Mesenchymal stem cell (in vitro differentiated cells and primary cell): ENCODE results near the gene PLXNC1.

Source experiments
- DNase-seq: peaks from one replicate; pipeline ENCODE4 v3.0.0-alpha.2; 2013
- H2AFZ ChIP-seq: one replicate; pipeline ENCODE4 v1.6.1; 2013; ENCODE audit warnings: low read depth, mild to moderate bottlenecking, control low read depth, inconsistent platforms, low read length, moderate library complexity
- H2AK5ac ChIP-seq: 2 replicates; pipeline ENCODE4 v1.6.1; 2013; ENCODE audit warnings: low read length, moderate library complexity, mild to moderate bottlenecking, inconsistent platforms; ENCODE audit not compliant: severe bottlenecking
- H2BK120ac ChIP-seq: one replicate; pipeline ENCODE4 v1.6.1; 2013; ENCODE audit warnings: low read depth, mild to moderate bottlenecking, inconsistent platforms, low read length, moderate library complexity
- H2BK12ac ChIP-seq, 2 experiments: one replicate each; pipeline ENCODE4 v1.6.1; 2013; ENCODE audit warnings: inconsistent platforms in 2 of 2, low read length in 2 of 2, mild to moderate bottlenecking in 2 of 2, moderate library complexity in 2 of 2, control low read depth in 1 of 2
- H2BK15ac ChIP-seq: one replicate; pipeline ENCODE4 v1.6.1; 2013; ENCODE audit warnings: mild to moderate bottlenecking, low read depth, inconsistent platforms; ENCODE audit not compliant: poor library complexity, severe bottlenecking
- H2BK5ac ChIP-seq: 2 replicates; pipeline ENCODE4 v1.6.1; 2013; ENCODE audit warnings: low read depth, mild to moderate bottlenecking, low read length, control low read depth, inconsistent platforms; ENCODE audit not compliant: poor library complexity, severe bottlenecking
- H3K14ac ChIP-seq, 2 experiments: one replicate each; pipeline ENCODE4 v1.6.1; 2013; ENCODE audit warnings: inconsistent platforms in 2 of 2, low read length in 2 of 2, control low read depth in 1 of 2, mild to moderate bottlenecking in 1 of 2, moderate library complexity in 1 of 2
- H3K18ac ChIP-seq, 2 experiments: one replicate each; pipeline ENCODE4 v1.6.1; 2013; ENCODE audit warnings: inconsistent platforms in 2 of 2, low read length in 2 of 2, control low read depth in 1 of 2, low read depth in 1 of 2, mild to moderate bottlenecking in 1 of 2
- H3K23ac ChIP-seq, 2 experiments: one replicate each; pipeline ENCODE4 v1.6.1; 2013; ENCODE audit warnings: inconsistent platforms in 2 of 2, low read length in 2 of 2, mild to moderate bottlenecking in 2 of 2, moderate library complexity in 2 of 2, control low read depth in 1 of 2
- H3K27ac ChIP-seq: 2 replicates; pipeline ENCODE4 v1.5.1; 2013; ENCODE audit warnings: mild to moderate bottlenecking, moderate library complexity, low read length, control low read depth, inconsistent platforms; ENCODE audit not compliant: poor library complexity, severe bottlenecking
- H3K27me3 ChIP-seq, 2 experiments: 2 replicates each; pipeline versions ENCODE4 v1.6.1 to v1.7.0; 2013; ENCODE audit warnings: low read length in 2 of 2, mild to moderate bottlenecking in 2 of 2, moderate library complexity in 2 of 2, control low read depth in 1 of 2, inconsistent platforms in 1 of 2; ENCODE audit not compliant: control insufficient read depth in 1 of 2, insufficient read depth in 1 of 2
- H3K36me3 ChIP-seq, 2 experiments: 2 replicates each; pipeline versions ENCODE4 v1.6.1 to v1.7.0; 2013; ENCODE audit warnings: low read length in 2 of 2, control low read depth in 1 of 2, inconsistent platforms in 1 of 2, low read depth in 1 of 2, mild to moderate bottlenecking in 1 of 2; ENCODE audit not compliant: insufficient read depth in 2 of 2, control insufficient read depth in 1 of 2
- H3K4ac ChIP-seq, 2 experiments: one replicate each; pipeline ENCODE4 v1.6.1; 2013; ENCODE audit warnings: inconsistent platforms in 2 of 2, low read length in 2 of 2, mild to moderate bottlenecking in 2 of 2, moderate library complexity in 2 of 2, control low read depth in 1 of 2, low read depth in 1 of 2
- H3K4me1 ChIP-seq: 2 replicates; pipeline ENCODE4 v1.6.1; 2013; ENCODE audit warnings: low read depth, low read length, control low read depth; ENCODE audit not compliant: control insufficient read depth, insufficient read depth
- H3K4me2 ChIP-seq: 2 replicates; pipeline ENCODE4 v1.6.1; 2013; ENCODE audit warnings: low read length, mild to moderate bottlenecking, inconsistent platforms; ENCODE audit not compliant: poor library complexity, severe bottlenecking
- H3K4me3 ChIP-seq, 2 experiments: 2 replicates each; pipeline versions ENCODE4 v1.5.1 to v1.7.0; 2013; ENCODE audit warnings: low read length in 2 of 2, mild to moderate bottlenecking in 2 of 2, control low read depth in 1 of 2, low read depth in 1 of 2; ENCODE audit not compliant: insufficient read depth in 1 of 2
- H3K79me1 ChIP-seq: replicated peaks from 2 replicates; pipeline ENCODE4 v1.6.1; 2013; ENCODE audit warnings: mild to moderate bottlenecking, control low read depth, low read length, inconsistent platforms; ENCODE audit not compliant: poor library complexity, severe bottlenecking
- H3K9ac ChIP-seq: 2 replicates; pipeline ENCODE4 v1.7.0; 2013; ENCODE audit warnings: mild to moderate bottlenecking, low read length, moderate library complexity
- H3K9me3 ChIP-seq: 2 replicates; pipeline ENCODE4 v1.7.0; 2013; ENCODE audit warnings: mild to moderate bottlenecking, low read length; ENCODE audit not compliant: control insufficient read depth
- H4K8ac ChIP-seq: one replicate; pipeline ENCODE4 v1.6.1; 2013; ENCODE audit warnings: inconsistent platforms, mild to moderate bottlenecking, low read length, moderate library complexity
- H4K91ac ChIP-seq: one replicate; pipeline ENCODE4 v1.6.1; 2013; ENCODE audit warnings: mild to moderate bottlenecking, low read length, inconsistent platforms
- WGBS: methylation state at CpG from one replicate; pipeline ENCODE4 v1.1.7; 2013; ENCODE audit warnings: mixed read lengths; 5-methylcytosine and 5-hydroxymethylcytosine counted together

Gene PLXNC1

DNA sequence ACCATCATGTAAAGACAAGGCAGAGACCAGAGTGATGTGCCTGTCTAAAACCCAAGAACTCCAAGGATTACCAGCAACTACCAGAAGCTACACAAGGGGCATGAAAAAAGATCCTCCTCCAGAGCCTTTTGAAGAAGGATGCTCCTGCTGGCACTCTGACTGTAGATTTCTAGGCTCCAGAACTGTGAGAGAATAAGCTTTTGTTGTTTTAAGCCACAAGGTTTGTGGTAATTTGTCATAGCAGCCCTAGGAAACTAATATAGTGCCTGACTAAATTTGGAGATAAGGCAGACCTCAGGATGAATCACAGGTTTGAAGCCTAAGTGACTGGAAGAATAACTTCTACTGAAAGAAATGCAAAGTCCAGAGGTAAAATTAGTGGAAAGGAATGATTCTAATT lies 178.3 kb downstream of the PLXNC1 start:
- peak; percentile 40 for DNase-seq
- H3K4ac ChIP-seq: no peak overlapping the region
- no peak overlapping the region for H2BK5ac ChIP-seq
- no peak overlapping the region for H3K23ac ChIP-seq
- H2BK15ac ChIP-seq: no peak overlapping the region
- no peak overlapping the region for H4K8ac ChIP-seq
- no peak overlapping the region for H3K14ac ChIP-seq
- H3K4me3 ChIP-seq: no peak overlapping the region
- H4K91ac ChIP-seq: no peak overlapping the region
- H3K79me1 ChIP-seq: no peaks in the 10 kb centered on the region
- H3K9ac ChIP-seq: no peak overlapping the region
- H2AFZ ChIP-seq: no peak overlapping the region
- peaks cover 16 to 29% of the 10 kb centered on the region in 2 experiments for H3K36me3 ChIP-seq
- no peak overlapping the region for H3K27ac ChIP-seq
- no peak overlapping the region for H3K18ac ChIP-seq
- H3K4me1 ChIP-seq: no peaks in the 10 kb centered on the region
- H2BK12ac ChIP-seq: no peak overlapping the region
- H2BK120ac ChIP-seq: no peak overlapping the region
- no peaks in the 10 kb centered on the region for H3K27me3 ChIP-seq
- H2AK5ac ChIP-seq: no peak overlapping the region
- no peak overlapping the region for H3K4me2 ChIP-seq
- H3K9me3 ChIP-seq: peaks cover 14% of the 10 kb centered on the region

DNA sequence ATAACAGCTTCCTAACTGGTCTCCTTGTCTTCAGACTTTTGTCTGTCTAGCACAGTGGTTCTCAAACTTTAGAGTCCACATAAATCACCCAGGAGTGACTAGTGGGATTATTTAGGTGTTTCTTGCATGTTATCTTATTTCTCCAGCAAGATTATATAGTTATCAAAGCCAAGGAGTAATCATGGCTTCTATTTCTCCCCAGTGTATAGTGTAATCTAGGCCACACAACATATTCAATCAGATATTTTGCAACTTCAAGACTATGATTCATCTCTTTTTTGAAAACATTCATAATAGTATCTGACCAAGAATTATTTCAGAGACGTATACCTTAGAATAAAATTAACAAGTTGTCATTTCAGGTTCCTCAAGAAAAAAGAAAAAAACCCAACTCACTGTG lies 179.4 kb downstream of the PLXNC1 start:
- Histone ChIP-seq H3K9ac (no peak overlapping the region), H3K9me3 (peaks cover 4% of the 10 kb centered on the region), H3K4me3 (no peak overlapping the region), H2AFZ (no peak overlapping the region), H3K36me3 (peaks cover 6 to 19% of the 10 kb centered on the region in 2 experiments), H4K8ac (no peak overlapping the region), H3K23ac (no peak overlapping the region), H3K79me1 (no peaks in the 10 kb centered on the region), H3K14ac (no peak overlapping the region), H2BK120ac (no peak overlapping the region), H2BK15ac (no peak overlapping the region), H3K18ac (no peak overlapping the region), H3K27ac (no peak overlapping the region), H4K91ac (no peak overlapping the region), H2AK5ac (no peak overlapping the region), H3K4me1 (no peaks in the 10 kb centered on the region), H3K27me3 (no peaks in the 10 kb centered on the region), H3K4ac (no peak overlapping the region), H2BK5ac (no peak overlapping the region), H3K4me2 (no peak overlapping the region), H2BK12ac (no peak overlapping the region)
- DNase-seq: no peak
- WGBS: no CpG with 5 or more reads among the region's 1 CpG

DNA sequence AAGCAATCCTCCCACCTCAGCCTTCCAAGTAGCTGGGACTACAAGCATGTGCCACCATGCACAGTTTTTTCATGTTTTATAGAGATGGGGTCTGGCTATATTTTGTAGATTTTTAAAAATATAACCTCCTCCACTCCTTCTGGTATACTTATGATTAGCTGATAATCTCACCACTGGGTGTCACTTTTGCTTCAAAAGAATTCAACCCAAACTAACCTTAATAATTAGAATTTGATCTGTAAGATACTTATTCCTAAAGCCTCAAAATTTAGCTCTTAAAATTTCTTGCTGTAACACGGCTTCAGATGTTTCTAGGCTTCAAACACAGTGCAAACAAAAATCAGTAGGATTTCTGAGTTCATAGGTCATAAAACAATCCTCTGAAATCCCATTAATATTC lies 181.0 kb downstream of the PLXNC1 start:
- Histone ChIP-seq H3K9ac (no peak overlapping the region), H3K4ac (no peak overlapping the region), H4K91ac (no peak overlapping the region), H3K14ac (no peak overlapping the region), H2AK5ac (no peak overlapping the region), H3K4me2 (no peak overlapping the region), H3K4me1 (no peaks in the 10 kb centered on the region), H2BK5ac (no peak overlapping the region), H3K36me3 (peaks cover 0 to 8% of the 10 kb centered on the region in 2 experiments), H3K9me3 (no peaks in the 10 kb centered on the region), H2BK12ac (no peak overlapping the region), H4K8ac (no peak overlapping the region), H3K27me3 (no peaks in the 10 kb centered on the region), H2AFZ (no peak overlapping the region), H3K23ac (no peak overlapping the region), H3K4me3 (no peak overlapping the region), H3K27ac (no peak overlapping the region), H2BK120ac (no peak overlapping the region), H3K79me1 (no peaks in the 10 kb centered on the region), H2BK15ac (no peak overlapping the region), H3K18ac (no peak overlapping the region)
- DNase-seq: no peak
- 95% methylated on average over 1 of the region's 1 CpG for WGBS

- H3K4me2 ChIP-seq: no peak overlapping the region
- H3K4ac ChIP-seq: no peak overlapping the region
- no peaks in the 10 kb centered on the region for H3K9me3 ChIP-seq
- H3K27me3 ChIP-seq: no peaks in the 10 kb centered on the region
- no peak overlapping the region for H3K9ac ChIP-seq
- no peak overlapping the region for H2BK12ac ChIP-seq
- H2BK120ac ChIP-seq: no peak overlapping the region
- no peak overlapping the region for H3K4me3 ChIP-seq
- H2BK15ac ChIP-seq: no peak overlapping the region
- H3K14ac ChIP-seq: no peak overlapping the region
- H2AFZ ChIP-seq: no peak overlapping the region
- no peak overlapping the region for H4K91ac ChIP-seq
- WGBS: 90% methylated on average over 2 of the region's 3 CpGs
- H4K8ac ChIP-seq: no peak overlapping the region
- H3K23ac ChIP-seq: no peak overlapping the region
- no peak overlapping the region for H3K27ac ChIP-seq
- H2AK5ac ChIP-seq: no peak overlapping the region
- H2BK5ac ChIP-seq: no peak overlapping the region
- H3K4me1 ChIP-seq: no peaks in the 10 kb centered on the region
- no peak overlapping the region for H3K18ac ChIP-seq
- DNase-seq: no peak
- peaks cover 0 to 8% of the 10 kb centered on the region in 2 experiments for H3K36me3 ChIP-seq
- H3K79me1 ChIP-seq: no peaks in the 10 kb centered on the region
Measured at GRCh38 chr12:94333396-94333795, 185.0 kb downstream of the PLXNC1 start.
